T follicular helper cell (primary cell): ENCODE results near the gene TM4SF20.
A peak's percentile ranks its signal among the peaks of the same experiment; 100 is the strongest.
"Not testable (repeated sequence)": the region's sequence is repeated elsewhere in the genome, so short reads cannot be mapped to it uniquely, and the experiment has no call there.

Experiments
- DNase-seq: peaks from one replicate; pipeline ENCODE4 v3.0.0-alpha.2; 2020; ENCODE audit warnings: low read depth

The TM4SF20 gene

DNA sequence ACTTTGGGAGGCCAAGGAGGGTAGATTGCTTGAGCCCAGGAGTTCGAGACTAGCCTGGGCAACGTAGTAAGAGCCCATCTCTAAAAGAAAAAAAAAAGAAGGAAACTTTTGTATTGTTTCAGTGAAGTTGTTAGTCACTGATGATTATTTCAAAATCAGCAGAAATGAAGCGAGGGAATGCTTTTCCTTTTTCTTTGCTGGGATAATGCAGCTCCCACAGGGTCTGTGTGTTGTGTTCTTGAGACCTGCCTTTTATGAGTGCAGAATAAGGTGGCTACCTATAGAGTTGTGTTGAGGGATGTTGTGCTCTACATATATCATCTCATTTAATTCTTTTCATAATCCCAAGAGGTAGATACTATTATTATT is 11.7 kb downstream of the TM4SF20 start:
- DNase-seq: no peak

DNA sequence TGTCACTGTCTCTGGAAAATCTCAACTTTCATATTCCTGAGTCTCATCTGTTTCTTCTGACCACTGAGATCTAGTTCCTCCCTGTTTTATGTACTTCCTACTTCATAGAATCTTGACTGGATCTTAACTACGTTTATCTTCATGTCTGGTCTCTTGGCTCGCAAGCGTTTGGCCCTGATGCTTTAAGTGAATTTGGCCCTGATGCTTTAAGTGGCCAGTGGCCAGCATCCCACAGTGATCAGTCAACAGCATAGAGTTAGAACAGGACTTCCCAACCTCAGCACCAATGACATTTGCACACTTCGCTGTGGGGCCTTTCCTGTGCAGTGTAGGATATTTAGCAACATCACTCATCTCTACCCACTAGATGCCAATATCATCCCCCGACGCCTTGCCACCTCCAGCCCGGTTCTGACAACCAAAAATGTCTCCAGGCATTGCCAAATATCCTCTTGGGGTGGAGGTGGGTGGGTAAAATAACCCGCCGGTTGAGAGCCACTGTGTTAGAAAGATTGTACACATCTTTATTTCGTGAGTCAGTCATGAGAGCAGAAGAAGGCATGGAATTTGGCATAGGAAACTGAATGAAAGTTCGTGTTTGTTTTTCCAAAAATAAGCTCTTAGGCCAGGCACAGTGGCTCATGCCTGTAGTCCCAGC is 12.2 kb downstream of the TM4SF20 start:
- no peak for DNase-seq

DNA sequence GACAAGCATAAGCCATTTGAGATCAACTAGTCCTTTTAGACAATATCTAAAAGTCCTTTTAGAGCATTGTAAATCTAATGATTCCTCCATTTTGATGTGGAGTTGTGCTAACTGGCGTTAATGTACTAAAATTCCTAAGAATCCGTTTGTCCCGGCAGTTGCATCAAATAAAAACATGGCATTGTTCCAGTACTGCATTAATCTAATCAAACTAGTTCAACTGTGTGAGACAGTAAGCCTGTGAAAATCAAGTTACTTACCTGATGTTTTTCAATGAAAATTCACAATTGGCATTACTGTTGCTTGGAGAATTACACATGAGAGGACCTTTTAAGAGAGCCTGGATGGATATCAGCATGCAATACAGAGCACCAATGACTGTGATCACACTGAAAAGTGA is 13.3 kb downstream of the TM4SF20 start:
- DNase-seq: no peak

DNA sequence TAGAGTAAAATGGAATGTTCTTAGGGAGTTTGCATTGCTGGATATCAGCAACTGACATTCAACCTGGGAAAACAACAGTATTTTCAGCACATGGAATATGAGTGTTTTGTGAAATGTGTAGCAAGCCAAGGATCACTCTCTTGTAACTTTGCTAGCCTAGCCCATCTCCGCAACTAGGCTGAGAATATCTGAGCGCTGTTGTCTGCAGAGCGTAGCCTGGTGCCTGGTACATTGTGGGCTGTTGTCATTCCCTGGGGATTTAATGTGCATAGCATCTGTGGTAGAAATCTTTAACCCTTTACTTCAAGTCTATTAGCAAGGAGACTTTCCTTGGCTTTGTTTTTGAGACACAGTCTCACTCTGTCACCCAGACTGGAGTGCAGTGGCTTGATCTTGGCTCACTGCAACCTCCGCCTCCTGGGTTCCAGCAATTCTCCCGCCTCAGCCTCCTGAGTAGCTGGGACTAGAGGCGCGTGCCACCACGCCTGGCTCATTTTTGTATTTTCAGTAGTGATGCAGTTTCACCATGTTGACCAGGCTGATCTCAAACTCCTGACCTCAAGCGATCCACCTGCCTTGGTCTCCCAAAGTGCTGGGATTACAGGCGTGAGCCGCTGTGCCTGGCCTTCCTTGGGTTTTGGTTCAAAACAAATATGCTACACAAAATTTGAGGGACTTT is 14.4 kb downstream of the TM4SF20 start:
- not testable (repeated sequence) for DNase-seq

DNA sequence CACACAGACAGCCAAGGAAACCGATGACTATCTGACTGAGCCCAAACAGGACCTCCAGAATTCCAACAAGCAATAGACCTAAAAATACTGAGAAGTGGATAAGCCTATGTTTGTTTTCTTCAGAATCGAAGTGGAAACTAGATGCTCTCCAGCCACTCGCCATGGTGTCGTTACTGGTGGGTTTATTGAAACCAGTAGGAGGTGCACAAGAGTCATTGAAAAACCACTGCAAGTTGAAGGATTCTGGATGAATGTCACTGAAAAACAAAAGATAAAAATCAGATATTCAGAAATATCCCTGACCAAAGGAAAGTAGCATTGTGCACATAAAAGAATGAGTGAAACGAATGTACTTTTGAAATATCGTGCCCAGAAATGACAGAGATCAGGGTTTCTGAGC is 15.3 kb downstream of the TM4SF20 start:
- DNase-seq: no peak

DNA sequence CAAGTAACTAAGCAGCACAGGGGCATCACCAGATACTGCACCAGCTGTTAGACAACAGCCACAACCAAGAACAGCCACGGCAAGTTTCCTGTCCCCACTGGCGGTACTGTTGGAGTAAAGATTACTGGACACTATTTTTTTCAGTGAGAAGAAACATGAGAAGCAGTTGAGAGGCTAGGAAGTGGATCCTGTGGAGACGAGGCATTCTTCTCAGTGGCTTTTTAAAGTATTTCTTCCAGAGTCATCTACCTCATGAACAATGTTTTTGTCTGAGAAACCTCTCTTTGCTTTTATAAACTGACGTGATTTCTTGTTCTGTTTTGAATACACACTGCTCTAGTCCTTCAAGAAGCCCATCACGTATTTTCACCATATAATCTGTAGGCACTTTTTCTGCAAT is 18.8 kb downstream of the TM4SF20 start:
- DNase-seq: no peak

DNA sequence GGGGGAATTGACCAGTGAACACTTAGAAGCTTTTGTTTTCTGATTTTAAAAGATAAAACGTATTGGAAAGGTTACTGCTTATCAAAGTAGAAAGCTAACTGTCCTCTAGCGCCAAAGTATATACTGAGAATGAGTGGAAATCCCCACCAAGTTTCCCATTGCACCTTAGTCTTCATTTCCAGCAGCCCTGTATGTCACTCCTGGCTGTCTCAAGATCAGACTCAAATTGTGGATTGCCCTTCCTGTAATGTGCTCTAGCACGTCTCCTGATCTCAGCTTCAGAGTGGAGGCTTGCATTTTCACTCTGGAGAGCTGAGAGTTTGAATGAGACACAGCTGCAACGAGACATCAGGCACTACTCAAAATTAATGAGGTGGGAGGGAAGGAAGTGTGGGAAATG is 27.5 kb downstream of the TM4SF20 start:
- no peak for DNase-seq

DNA sequence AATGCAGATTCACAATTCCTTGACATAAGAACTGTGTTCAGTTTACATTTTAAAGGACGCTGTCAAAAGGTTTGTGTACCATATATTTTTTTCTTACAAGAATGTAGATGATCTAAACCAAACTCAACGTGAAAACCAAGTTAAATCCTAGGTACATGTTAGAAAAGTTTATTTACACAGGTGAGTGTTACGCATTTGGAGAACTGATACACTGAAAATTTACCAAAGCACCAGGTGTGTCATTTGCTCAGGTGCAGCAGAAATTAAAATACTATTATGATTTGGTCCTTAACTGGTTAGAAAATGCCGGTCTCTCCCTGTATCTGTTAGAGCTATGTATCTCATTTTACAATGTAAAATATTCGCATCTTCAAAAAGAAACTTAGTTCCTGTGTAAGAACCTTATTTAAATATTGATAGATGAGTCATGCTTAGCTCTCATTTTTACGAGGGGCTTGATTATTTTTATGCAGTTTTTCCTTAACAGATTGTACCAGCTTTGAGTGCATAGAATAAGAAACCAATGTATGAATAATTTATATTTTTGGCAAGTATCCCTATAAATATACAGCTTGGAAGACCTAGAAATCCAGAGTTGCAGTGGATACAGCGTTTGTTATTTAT is 29.0 kb downstream of the TM4SF20 start:
- DNase-seq: no peak

DNA sequence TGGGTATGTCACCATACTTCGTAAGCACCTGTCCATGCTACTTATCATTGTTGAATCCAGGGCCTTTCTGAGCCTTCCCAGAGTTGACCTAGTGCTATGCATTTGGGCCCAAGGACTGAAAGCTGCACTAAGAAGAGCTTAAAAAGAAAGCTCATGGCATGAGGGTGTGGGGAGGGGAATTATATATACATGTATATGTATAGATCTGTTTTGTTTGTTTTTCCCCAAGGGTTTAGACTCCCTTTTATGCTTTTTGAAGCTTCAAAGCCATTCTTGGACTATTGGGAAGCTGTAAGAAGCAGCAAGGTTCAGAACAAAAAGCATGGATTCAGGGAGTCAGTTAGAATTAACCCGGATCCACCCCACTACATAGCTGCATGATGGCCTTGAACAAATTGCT is 30.8 kb downstream of the TM4SF20 start:
- DNase-seq: no peak

DNA sequence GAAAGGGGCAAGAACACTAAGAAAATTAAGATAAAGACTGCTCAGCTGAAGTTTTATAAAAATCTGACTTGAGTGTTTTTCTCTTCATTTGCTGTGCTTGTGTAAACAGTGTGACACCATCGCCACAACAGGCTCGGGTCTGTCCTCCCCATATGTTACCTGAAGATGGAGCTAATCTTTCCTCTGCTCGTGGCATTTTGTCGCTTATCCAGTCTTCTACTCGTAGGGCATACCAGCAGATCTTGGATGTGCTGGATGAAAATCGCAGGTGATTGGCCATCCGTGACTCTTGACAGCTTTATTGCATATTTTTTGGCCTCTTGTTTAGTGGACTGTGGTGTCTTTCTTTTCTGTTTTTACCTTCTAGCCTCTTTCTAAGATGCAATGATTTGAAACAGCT is 32.0 kb downstream of the TM4SF20 start:
- no peak for DNase-seq

DNA sequence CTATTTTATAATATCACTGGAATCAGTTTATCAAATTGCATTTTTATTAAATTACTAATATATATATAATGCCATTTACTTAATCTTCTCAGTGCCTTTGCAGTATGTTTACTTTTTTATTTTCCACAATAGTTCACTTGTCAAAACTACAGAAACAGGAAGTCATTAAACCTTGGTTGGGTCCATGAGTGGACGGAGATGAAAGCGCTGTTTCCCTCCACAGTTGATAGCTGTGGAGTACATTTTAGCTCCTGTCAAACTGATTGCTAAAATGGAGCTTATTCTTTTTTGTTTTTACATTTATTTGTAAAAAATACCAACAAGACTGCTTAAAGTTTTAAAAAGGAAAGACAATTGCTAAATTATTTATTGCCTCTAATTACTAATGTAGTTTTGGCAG is 34.9 kb downstream of the TM4SF20 start:
- no peak for DNase-seq

DNA sequence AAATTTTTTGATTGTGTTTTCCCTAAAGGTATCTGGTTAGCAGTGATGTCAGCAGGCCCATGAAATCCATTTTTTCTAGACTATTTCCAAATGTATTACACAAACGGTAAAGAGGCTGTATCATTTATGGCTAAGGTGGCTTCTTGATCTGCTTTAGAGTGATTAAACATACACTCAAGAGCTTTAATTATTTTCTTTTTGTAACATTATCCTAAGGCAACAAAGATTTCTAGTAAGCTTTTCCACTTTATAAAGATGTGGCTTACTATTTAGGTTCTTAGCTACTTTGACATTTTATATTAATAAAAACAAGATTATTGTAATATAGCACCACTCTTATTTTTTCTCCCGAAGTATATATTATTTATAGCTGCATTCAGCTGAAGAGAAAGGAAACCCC is 37.6 kb downstream of the TM4SF20 start:
- no peak for DNase-seq

DNA sequence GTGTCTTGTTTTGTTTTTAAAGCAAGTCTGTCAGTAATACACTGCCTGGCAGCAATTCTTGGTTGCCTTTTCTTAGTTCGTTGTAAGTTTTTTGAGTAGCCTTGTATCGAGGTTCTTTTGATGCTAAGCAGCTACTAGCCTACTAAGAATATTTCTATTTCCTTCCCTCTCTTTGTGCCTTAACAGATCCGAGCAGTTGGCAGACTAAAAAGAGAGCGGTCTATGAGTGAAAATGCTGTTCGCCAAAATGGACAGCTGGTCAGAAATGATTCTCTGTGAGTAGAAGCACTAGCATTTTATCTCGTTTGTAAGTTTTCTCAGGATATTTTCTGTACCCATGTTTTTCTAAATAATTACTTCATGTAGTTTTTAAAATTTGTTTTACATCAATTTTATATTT is 39.0 kb downstream of the TM4SF20 start:
- DNase-seq: no peak

DNA sequence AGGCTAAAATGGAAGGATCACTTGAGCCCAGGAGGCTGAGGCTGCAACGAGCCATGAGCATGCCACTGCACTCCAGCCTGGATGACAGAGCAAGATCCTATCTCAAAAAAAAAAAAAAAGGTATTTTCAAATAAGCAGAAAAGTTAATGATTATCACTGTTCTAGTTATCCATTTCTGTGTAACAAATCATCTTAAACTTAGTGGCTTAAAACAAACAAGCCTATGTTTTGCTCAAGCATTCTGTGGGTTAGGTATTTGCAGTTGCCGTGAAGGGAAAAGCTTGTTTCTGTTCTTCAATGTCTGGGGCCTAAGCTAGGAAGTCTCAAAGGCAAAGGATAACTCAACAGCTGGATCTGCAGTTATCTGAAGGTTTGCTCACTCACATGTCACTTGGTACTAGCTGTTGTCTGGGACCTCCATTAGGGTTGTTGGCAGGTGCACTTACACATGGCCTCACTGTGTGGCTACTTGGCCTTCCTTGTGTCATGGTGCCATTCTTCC is 40.0 kb downstream of the TM4SF20 start:
- no peak for DNase-seq

DNA sequence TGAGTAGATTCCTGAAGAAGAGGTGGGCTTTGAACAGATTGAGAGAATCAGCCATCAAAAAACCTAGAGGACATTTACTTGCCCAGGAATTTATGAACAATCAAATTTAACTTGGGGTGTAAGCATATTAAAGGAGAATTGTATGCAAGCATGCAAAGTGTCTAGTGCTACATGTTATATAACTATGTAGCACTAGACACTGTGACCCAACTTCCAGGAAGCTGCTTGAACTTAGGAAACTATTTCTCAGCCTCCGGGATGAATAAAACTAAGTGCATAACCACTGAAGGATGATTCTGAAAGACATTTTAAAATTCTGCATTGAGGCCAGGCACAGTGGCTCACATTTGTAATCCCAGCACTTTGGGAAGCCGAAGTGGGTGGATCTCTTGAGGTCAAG is 41.7 kb downstream of the TM4SF20 start:
- no peak for DNase-seq

DNA sequence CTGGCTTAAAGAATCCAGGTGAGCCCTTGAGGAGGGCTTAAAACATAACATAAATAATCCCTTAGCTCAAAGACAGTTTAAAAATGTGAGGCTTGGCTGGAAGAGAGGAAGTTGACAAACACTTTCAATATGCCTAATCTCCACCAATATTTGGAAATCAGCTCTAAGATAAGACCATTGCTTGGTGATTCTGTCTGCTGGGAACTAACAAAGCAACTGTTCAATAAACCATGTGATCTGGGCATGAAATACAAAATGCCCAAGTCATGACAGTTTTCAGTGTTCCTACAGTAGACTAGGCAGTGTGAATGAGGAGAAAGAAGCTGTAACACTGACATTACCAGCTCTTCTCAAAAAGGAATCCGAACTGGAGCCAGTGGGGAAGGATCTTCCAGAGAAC is 43.4 kb downstream of the TM4SF20 start:
- no peak for DNase-seq

DNA sequence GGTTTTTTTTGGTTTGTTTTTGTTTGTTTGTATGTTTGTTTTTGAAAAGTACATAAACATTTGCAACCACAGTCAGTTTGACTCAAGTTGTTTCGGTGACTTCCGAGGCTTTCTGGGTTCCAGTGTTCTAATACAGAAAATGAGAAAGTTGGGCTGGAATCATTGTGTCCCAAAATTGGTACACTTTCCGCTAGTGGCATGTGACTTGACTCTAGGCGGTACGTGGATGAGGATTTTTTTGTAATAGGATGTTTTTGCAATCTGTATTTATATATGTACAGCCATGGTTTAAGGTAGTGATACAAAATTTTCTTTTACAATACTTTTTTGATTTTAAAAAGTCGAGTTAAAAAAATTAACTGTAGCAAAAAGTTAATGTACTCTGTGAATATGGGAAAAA is 52.3 kb downstream of the TM4SF20 start:
- no peak for DNase-seq

DNA sequence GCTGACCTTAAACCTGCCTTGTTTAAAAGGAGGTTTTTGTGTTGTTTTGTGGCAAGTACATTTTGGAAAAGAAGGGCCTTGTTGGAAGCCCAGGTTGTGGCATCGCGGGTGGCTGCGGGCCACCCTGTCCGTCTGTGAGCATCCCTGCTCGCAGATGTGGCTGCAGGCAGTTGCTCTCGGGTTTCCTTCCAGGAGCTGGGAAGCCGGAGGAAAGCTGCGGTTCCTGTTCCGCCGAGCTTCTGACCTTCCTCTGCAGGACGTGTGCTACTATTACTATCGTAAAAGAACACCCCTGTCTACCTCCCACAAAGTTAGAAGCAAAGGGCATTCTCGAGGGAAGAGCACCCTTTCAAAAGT is 53.3 kb downstream of the TM4SF20 start:
- no peak for DNase-seq

DNA sequence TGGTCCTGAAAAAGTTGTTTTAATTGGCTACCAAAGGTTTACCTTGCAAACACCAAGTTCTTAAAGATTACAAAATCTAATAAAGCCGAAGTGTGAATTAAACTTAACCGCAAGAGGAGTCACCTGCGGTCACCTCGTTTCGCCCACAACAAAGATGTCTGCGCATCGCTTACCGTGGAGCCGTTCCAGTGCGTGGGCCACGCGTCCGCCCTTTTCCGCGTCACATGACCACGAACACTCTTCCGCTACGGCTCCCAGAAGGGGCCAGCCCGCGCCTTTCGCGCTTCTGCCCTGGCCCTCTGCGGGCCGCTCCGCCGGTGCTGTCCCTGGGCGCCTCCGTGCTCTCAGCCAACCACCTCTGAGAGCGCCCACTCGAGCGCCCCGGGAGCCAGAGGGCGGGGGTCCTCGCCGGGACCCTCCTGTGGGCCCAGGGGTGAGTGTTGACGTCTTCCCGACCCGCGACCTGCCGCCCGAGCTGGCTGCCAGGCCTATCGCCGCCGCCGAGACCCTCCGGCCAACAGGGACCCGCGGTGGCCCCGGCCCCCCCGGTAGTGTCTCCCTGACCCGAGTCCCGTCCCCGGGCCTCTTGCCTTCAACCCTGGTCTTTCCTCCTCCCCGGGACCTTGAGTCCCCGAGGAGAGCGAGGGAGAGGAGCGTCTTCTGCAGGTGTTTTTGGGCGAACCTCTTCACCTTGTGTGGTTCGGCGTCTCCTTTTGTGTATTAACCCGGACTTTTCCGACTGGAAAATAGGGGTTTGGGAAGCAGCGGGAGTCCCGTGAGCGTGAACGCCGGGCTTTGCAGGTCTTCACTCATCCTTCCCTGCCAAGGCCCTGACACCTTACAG is 53.9 kb downstream of the TM4SF20 start, which contains the start of gene MFF:
MFF (plus strand) TSS at position 257 of the 844 bp plus-strand sequence. CDS start 5,415 bp downstream, outside the sequence.
- DNase-seq: peak; percentile 93

DNA sequence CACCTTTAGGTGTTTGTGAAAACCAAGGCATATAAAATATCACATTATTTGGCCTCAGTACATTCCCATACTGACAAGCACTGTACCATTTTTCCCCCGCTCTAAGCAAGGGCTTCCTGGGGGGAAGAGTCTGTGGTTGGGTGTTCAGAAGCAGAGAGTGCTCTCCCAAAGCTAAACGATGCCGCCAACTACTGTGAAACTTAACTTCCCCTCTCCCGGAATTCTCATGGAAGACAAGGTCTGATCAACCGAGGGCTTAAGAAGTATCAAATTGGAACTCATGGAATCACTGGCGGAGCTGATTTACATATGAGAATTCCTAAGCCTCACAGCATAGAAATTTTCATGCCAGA is 54.5 kb downstream of the TM4SF20 start:
- DNase-seq: no peak

DNA sequence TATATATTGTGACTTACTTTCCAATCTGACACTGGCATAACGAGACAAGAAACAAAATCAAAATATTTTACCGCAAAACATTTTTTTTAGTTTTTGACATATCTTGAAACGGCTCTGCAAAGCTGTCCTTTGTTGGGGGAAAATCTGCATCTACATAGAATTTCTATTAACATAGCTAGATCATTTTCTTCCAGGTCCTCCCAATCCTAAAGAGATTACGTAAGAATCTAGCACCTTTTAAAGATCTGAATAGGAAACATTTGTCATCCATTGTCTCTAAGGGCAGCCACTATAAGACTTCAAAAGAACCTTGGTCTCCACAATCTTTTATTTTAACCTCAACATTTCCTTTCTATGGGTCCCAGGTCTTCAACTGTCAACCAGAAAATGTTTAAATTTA is 55.3 kb downstream of the TM4SF20 start:
- DNase-seq: no peak

DNA sequence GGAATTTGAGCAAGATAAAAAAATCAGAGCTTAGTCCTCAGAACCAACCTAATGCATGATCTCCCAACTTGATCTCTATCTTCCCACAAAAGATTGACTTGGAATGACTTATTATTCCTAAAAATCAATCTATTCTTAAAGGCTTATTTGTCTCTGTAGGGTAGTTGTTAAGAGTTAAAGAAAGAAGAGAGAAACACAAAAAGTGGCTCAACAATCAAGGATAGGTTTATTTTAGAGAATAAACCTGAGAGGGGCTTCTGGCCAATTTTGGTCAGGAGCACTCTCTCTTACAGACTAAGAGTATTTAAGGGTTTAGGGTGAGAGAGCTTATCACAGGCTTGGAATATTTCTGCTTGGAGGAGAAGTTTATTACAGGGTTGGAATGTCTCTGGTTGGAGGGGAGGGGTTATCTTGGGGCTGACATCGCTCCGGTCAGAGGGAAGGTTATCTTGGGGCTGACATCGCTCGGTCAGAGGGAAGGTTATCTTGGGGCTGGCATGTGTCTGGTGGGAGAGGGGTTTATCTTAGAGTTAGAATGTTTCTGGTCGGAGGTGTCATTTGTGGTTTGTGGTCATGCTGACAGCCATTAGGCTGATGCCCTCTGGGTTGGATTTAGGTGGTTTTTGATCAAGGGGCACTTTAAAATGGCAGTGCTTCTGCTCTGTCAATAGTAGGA is 56.4 kb downstream of the TM4SF20 start:
- no peak for DNase-seq
